Fibroblast of skin of scalp (primary cell): ENCODE results near the gene AQP5.

Experiments
- DNase-seq: peaks from one replicate; pipeline ENCODE4 v3.0.0-alpha.2; 2013

The AQP5 gene

DNA sequence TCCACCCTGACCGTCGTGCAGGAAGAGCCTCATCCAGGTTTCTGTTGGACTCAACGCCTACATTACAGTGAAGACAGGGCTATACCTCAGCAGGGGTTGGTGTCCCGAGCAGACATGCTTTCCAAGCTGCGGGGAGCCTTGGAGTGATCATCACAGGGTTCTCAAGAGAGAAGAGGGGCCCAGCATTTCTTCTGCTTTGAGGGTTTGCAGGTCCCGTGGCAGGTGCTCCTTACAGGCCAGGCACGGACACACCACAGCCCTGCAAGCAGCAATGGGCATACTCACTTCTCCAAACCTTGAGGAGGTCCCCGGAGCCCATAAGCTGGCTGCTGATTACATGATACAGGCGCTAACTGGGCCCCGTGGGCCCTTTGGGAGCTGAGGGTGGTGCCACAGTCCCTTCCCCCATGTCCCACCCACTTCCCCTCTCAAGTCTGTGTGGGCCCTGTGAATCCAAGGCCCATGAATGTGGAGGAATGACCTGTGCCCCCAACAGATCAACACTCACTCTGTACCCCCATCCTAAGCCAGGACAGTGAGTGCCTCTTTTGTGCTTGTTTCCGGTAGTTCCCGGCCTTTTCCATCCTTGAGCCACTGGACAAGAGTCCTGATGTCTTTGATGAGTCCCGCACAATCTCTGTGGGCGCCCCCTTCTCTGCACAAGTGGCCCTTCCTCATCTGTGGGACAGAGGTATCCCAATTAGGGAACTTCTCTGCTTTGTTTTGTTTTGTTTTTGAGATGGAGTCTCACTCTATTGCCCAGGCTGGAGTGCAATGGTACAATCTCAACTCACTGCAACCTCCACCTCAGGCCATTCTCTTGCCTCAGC, 10.0 kb upstream of the AQP5 start:
- DNase-seq, result no peak

DNA sequence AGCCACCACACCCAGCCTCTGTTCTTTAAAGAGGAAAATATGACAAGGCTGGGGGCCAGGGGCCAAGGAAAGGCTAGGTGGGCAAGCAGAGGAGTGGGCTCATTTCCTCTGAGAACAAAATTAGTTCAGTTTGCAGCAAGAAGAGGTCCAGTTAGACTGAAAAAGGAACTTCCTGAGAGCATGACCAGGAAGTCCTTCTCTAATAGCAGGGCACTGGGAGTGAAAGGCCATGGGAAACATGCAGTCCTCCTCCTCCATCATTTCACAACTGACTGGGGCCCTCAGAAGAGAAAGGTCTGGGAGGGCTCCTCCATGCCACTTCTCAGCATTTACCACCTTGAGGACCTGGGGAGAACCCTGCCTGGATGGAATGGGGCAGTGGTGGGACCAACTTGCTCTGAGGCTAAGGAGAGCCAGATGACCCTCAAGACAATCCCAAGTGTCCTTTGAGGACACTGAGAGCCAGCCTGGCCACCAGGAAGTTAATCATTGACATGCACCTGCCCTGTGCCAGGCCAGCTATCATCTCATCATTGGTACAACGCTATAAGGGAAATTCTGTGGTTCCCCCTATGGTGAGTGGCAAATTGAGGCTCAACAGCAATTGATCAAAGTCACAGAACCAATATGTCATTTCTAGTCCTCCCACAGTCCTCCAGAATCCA, 9.1 kb upstream of the AQP5 start:
- DNase-seq, result no peak

DNA sequence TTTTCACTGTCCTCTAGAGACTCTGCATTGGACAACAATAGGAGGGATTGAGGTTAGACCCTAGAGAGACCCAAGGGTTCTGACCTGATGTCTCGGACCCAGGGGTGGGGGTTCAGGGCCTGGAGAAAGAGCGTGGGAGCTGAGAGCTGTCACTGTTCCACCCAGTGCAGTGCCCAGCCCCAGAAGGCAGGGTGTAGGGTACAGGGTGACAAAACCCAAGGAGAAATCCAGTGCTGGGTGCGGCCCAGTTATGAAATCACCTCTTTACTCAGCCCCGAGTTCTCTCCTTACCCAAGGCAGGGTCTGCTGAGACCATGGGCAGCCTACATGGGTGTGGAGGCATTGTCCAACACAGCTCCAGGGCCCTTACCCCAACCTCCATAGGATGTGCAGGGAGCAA, 8.5 kb upstream of the AQP5 start:
- no peak for DNase-seq

DNA sequence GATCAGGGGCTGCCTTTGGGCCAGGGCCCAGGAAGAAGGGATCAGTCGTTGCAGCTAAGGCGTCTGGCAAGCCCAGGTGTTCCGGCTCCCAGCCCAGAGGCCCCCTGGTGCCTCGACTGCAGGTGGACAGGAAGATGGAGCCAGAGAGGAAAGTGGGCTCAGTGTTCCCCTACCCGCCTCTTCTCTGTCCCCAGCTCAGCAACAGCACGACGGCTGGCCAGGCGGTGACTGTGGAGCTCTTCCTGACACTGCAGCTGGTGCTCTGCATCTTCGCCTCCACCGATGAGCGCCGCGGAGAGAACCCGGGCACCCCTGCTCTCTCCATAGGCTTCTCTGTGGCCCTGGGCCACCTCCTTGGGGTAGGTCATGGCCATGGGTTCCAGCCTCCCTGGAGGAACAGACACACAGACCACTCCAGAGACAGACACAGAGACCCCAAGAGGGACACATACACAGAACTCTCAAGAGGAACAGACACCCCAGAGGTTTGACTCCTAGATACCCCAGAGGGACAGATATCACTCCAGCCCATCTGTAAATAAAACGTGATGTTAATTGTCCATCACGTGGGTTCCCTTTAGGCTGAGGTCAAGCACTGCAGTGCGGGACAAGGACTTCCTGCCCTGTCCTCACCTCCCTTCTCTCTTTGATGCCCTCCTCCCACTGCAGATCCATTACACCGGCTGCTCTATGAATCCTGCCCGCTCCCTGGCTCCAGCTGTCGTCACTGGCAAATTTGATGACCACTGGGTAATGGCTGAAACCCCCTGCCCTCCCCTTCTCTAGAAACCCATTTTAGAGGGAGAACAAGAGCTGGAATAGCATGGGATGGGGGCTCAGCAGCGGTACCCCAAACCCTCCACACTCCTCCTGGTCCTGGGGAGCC, 7.5 kb upstream of the AQP5 start:
- no peak for DNase-seq

DNA sequence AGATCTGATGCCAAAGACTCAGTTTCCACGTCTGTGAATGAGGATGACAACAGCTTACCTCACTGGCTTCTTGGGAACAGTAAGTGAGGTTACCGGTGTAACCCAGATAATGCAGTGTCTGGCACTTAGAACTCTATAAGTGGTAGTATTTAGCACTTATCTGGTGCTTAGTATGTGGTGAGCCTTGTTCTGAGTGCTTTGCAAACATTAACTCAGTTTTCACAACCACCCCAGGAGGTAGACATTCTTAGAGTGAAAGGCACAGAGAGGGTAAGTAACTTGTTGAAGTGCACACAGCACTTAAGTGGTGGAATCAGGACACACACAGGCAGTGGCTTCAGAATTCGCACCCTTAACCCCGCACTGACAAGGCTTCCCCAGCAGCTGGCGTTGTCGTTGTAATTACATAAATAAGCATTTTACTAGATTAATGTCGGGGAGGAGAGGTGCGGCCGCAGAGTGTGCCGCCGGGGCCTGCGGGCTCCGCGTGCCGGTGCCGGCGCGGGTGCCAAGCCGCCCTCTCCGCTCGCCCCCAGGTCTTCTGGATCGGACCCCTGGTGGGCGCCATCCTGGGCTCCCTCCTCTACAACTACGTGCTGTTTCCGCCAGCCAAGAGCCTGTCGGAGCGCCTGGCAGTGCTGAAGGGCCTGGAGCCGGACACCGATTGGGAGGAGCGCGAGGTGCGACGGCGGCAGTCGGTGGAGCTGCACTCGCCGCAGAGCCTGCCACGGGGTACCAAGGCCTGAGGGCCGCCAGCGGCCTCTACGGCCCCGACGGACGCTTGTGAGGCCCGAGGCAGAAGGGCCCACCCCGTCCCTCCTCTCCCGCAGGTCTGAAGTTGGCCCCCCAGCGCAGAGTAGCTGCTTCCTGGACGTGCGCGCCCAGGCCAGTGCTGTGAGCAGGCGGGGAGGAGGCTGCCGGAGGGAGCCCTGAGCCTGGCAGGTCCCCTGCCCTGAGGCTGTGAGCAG, 6.5 kb upstream of the AQP5 start:
- DNase-seq, result no peak

DNA sequence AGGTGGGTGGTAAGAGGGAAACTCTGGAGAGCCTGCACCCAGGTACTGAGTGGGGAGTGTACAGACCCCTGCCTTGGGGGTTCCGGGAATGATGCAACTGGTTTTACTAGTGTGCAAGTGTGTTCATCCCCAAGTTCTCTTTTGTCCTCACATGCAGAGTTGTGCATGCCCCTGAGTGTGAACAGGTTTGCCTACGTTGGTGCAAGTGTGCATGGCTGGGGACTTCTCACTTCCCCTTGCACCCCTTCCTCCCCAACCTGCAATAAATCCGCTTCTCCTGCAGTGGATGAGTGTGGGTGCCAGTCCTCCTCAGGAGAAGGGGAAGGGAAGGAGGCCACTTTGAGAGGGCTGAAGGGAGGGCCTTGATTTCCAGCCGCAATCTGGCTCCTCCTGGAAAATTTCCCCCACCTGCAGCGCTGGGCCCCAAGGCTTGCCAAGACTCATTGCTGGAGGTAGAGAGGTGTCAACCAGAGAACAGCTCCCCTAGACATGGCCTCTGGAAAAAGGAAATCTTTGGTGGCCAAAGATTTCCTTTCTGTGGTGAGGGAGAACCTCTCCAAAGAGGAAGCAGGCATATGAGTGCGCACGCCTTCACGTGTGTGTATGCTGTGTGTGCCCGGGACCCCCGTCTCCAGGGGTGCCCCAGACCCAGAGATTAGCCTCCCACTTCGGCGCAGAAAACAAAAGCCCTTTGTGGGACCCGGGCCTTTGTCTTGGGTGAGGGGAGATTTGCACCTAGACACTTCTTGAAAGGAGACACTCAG, 5.6 kb upstream of the AQP5 start:
- DNase-seq, result no peak

DNA sequence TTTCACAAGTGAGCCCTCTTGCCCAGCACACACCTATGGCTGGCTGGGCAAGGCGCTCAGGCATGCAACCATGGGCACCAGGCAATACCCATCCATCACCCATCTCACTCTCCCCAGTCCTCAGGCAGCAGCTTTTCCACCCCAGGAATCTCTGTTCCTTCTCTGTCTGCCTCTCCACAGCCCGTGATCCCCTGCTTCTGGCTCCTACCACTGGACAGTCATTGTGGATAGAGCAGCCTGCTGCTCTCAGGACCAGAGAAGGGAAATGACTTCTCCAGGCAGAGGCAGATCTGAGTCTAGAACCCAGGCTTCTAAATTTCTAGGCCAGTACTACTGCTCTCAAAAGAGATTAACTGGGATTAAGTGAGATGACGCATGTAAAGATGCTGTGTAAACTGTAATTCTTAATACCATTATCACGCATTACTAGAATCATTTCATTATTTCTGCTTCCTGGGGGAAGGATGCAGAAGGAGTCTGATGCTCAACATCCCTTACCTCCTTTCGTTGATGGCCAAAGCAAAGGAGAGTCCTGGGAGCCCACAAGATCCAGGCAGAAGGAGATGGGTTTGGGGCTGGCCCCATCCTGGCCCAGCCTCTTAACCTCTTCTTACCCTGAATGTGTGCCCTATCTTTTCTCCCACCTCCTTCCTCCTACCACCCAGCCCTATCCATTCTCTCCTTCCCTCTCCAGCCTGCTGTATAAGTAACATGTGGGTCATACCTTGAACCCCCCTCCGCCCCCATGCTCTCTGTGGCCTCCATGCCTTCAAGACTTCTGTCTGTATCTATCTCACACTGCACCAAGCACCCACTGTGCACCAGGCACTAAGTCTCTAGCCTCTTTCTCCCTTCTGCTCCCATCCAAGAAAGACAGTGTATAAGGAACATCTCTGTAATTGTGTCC, 4.8 kb upstream of the AQP5 start:
- no peak for DNase-seq

DNA sequence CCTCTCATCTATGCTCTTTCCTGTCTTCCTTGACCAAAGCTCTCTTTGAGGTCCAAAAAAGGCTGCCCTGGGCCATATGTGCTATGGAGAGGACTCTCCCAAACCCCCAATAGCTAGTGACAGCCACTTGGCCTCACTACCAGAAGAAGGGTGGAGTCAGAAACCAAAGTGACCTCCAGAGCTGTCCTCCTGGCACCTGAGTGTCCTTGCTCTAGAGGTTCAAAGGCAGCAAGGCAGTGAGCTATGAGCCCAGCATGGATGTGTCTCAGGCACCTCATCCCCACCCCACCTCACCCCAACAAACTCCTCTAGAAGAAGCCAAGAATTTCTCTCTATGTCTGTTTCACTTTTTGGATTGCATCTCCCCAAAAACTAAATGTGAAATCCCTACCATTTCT, 4.1 kb upstream of the AQP5 start:
- no peak for DNase-seq

DNA sequence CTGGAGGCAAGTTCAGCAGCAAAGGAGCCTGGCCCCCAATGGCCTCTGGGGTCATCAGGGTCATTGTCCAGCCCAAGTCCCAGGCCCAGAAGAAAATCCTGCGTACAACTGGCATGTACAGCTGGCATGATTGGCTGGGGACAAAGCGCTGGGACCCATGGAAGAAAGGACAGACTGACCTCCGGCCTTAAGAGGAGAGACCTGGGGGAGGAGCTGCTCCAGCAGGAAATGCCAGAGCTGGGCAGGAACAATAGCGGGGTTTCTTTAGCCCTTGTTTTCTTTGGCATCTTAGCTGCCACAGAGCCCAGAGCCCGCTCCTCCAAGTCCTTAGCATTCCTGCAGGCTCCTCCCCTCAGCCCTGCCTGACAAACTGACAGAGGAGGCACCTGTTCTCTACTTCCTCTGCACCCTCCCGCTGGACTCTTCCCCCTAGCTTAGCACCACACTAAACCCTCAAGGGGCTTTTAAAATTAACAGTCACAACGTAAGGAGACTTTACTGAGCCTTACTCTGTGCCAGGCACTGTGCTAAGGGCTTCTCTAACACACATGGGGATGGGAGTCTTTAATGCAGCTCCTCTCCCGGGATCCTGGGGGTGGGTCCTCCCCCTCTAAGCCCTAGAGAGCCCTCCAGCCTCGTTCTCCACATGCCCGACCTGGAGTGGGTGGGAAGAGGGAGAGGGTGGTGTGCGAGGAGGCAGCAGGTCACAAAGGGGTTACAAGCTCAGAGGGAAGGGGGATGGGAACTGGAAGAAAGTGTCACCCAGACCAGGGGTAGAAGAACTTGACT, 1.8 kb upstream of the AQP5 start:
- peak; percentile 45 for DNase-seq

DNA sequence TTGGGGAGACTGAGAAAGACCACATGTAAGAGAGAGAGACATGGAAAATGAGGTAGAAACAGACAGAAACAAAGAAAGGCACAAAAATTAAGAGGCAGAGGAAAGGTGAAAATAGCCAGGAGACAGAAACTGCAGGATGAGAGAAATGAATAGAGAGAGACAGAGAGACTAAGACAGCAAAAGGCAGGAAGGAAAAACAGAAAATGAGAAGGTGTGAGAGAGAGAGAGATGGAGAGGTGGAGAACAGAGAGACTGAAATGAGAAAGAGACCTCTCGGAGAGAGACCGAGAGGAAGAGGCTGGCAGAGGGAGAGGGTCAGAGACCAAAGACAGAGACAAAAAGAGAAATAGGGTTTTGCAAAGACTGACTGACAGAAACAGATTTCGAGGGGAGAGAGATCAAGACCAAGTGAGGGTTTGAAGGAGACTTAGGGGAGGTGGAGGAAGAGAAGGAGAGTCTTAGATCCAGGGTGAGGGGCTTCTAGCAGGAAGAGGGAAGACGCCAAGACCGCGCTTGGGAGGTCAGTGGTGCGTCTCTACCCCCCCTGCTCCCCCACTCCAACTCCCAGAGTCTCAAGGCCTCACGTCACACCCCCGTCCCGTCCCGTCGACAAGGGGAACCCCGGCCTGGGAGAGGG, 1.1 kb upstream of the AQP5 start:
- DNase-seq, result no peak

DNA sequence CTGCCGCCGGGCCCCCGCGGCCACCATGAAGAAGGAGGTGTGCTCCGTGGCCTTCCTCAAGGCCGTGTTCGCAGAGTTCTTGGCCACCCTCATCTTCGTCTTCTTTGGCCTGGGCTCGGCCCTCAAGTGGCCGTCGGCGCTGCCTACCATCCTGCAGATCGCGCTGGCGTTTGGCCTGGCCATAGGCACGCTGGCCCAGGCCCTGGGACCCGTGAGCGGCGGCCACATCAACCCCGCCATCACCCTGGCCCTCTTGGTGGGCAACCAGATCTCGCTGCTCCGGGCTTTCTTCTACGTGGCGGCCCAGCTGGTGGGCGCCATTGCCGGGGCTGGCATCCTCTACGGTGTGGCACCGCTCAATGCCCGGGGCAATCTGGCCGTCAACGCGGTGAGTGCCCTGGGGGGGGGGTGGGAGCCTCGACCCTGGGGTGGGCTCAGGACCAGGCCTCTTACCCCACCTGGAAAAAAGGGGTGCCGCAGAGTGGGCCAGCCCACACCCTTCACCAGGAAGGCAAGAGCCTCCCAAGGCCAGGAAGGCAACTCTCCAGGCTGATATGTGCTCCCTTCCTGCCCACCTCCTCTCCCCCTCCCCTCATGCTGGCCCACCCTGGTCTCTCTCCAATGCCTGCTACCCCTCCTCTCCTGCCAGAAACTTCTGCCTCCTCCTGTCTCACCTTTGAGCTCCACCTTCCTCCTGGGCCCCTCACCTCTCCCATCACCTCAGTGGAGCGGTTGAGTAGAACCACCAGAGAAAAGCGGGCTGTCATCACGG, 507 bp downstream of the AQP5 start:
- DNase-seq, result no peak

DNA sequence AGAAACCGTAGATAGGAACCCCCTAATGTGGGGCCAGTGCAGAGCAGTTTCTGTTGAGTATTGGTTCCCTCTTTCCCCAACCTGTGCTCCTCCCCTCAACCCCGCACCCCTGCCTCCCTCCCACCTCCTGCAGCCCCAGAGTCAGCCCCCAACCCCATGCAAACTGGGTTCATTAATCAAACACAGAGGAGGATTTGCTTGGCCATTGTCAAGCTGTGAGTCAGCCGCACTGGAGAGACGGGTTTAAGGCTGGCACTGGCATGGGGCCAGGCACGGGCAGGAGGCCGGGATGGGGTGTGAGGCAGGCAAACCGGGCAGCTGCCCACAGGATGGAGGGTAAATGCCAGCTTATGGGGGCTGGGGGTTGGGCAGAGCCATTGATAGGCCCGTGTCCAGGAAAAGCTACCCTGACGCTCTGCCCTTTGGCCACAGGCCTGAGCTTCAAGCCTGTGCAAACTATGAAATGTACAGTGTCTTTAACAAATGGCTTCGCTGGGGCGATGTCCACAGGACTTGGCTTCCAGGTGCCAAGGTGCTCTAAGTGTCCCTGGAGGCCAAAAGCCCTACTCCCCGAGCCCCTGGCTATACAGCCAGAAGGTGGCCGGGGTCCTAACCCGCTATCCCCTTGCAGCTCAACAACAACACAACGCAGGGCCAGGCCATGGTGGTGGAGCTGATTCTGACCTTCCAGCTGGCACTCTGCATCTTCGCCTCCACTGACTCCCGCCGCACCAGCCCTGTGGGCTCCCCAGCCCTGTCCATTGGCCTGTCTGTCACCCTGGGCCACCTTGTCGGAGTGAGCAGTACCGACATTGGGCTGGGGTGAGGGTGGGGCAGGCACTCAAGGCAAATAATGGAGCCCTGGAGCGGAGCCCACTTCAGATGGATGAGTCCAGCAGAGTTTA, 1.4 kb downstream of the AQP5 start:
- peak; percentile 22 for DNase-seq

DNA sequence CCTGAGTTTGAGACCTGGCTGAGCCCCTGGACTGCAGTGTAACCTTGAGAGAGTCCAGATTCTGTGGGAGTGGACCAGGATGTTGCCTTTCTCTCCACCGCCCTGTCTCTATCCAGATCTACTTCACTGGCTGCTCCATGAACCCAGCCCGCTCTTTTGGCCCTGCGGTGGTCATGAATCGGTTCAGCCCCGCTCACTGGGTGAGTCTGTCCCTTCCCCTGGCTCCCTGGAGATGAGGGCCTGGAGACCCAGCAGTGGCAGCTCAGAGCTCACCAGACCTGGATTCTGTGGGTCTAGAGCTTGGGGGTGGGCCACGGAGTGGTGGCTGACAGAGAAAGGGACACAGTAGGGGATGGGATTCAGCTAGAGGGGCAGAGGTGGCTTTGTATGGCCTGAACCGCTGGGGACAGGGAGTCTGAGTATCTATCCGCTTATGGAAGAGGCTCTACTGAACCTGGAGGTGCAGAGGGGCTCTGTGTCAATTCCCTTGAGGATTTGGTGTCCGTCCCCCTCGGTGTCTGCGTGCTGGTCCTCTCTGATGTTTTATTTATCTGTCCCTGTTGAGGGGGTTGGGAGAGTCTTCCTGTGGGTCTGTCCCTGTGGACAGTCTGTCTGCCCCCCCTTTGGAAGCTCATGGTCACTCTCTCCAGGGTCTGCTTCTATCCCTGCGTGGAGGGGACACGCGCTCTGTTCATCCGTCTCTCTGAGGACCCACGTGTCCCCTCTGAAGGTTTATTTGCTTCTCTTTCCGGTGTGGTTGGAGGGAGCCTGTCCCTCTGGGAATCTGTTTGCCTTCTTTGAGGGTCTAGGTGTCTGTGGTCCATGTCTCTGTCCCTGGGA, 2.5 kb downstream of the AQP5 start:
- no peak for DNase-seq

DNA sequence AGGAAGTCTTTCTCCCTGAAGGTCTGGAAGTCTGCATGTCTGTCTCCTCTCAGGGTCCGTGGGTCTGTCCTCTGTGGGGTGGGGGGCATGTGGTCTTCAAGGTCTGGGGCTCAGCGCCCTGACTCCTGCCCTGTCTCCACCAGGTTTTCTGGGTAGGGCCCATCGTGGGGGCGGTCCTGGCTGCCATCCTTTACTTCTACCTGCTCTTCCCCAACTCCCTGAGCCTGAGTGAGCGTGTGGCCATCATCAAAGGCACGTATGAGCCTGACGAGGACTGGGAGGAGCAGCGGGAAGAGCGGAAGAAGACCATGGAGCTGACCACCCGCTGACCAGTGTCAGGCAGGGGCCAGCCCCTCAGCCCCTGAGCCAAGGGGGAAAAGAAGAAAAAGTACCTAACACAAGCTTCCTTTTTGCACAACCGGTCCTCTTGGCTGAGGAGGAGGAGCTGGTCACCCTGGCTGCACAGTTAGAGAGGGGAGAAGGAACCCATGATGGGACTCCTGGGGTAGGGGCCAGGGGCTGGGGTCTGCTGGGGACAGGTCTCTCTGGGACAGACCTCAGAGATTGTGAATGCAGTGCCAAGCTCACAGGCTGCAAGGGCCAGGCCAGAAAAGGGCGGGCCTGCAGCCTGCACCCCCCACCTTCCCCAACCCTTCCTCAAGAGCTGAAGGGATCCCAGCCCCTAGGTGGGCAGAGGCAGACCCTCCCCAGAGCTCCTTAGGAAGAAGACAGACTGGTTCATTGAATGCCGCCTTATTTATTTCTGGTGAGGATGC, 3.4 kb downstream of the AQP5 start:
- DNase-seq, result no peak

DNA sequence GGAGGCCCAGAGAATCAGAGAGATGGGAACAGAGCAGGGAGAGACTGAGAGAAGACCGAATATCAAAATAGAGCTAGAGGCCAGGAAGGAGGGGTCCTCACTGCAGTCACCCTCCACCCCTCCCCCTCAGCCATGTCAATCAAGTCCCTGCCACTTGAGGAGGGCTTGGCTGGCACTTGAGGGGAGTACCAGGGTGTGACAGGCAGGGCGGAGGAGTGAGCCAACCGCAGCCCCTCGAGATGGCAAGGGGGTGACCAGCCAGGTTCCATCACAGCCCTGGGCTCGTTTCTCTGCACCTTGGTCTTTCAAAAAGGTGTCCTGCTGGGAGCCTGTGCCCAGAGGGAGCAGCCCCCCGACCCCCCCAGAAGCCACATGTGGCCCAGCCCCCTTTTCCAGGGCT, 4.2 kb downstream of the AQP5 start:
- no peak for DNase-seq
